ENCODE data around the gene MAGI2.

MAGI2 gene

GRCh38 chr7:78703391-78703790 is 750.1 kb downstream of the MAGI2 start:
- no peak for DNase-seq

- no peak for DNase-seq
Observed at GRCh38 chr7:78702770-78703169, 750.7 kb downstream of the MAGI2 start.

- DNase-seq = no peak
Observed at GRCh38 chr7:78695826-78696225, 757.6 kb downstream of the MAGI2 start.

- no peak for DNase-seq
Observed at GRCh38 chr7:78691584-78691983, 761.9 kb downstream of the MAGI2 start.

- no peak for DNase-seq
Observed at GRCh38 chr7:78690174-78690573, 763.3 kb downstream of the MAGI2 start.

GRCh38 chr7:78688376-78688775 is 765.1 kb downstream of the MAGI2 start:
- no peak for DNase-seq

GRCh38 chr7:78686189-78686588 is 767.3 kb downstream of the MAGI2 start:
- no peak for DNase-seq

GRCh38 chr7:78684201-78684600 is 769.3 kb downstream of the MAGI2 start:
- no peak for DNase-seq

GRCh38 chr7:78683566-78683965 is 769.9 kb downstream of the MAGI2 start:
- DNase-seq = no peak

GRCh38 chr7:78679112-78679876 is 774.2 kb downstream of the MAGI2 start:
- DNase-seq = no peak

- DNase-seq = no peak
Observed at GRCh38 chr7:78677391-78677790, 776.1 kb downstream of the MAGI2 start.

- DNase-seq = no peak
Observed at GRCh38 chr7:78675511-78675910, 778.0 kb downstream of the MAGI2 start.

- DNase-seq = no peak
Observed at GRCh38 chr7:78673272-78673671, 780.2 kb downstream of the MAGI2 start.

GRCh38 chr7:78662939-78663338 is 790.5 kb downstream of the MAGI2 start:
- no peak for DNase-seq

- no peak for DNase-seq
Observed at GRCh38 chr7:78649976-78650375, 803.5 kb downstream of the MAGI2 start.

GRCh38 chr7:78649236-78649635 is 804.2 kb downstream of the MAGI2 start:
- DNase-seq = no peak

GRCh38 chr7:78642751-78643150 is 810.7 kb downstream of the MAGI2 start:
- no peak for DNase-seq

- DNase-seq = no peak
Observed at GRCh38 chr7:78638364-78638763, 815.1 kb downstream of the MAGI2 start.

GRCh38 chr7:78636727-78637126 is 816.7 kb downstream of the MAGI2 start:
- DNase-seq = no peak

GRCh38 chr7:78635026-78635793 is 818.3 kb downstream of the MAGI2 start:
- no peak for DNase-seq

- DNase-seq = no peak
Observed at GRCh38 chr7:78634093-78634492, 819.4 kb downstream of the MAGI2 start.

- no peak for DNase-seq
Observed at GRCh38 chr7:78620920-78621319, 832.5 kb downstream of the MAGI2 start.

GRCh38 chr7:78616539-78616938 is 836.9 kb downstream of the MAGI2 start:
- no peak for DNase-seq

GRCh38 chr7:78609281-78609680 is 844.2 kb downstream of the MAGI2 start:
- DNase-seq = no peak
